WTC11 (cell line): ENCODE data around the gene CDC45.

Experiments used
- CTCF ChIP-seq: fragments of 200-600 bp; IDR thresholded peaks from 2 replicates; pipeline ENCODE4 v1.8.0; 2022; ENCODE audit warnings: antibody characterized with exemption
- TEAD4 ChIP-seq: sonication (generic); formaldehyde crosslinking; IDR thresholded peaks from 2 replicates; pipeline ENCODE4 v1.8.0; 2022; ENCODE audit warnings: mild to moderate bottlenecking, missing genetic modification reagents
- TF ChIP-seq, protein P1 (sequence below): sonication (generic); formaldehyde crosslinking; IDR thresholded peaks from 2 replicates; pipeline ENCODE4 v1.8.1; 2022; ENCODE audit warnings: low read depth, mild to moderate bottlenecking, moderate library complexity, missing genetic modification reagents, borderline replicate concordance
- TF ChIP-seq, protein P2 (sequence below): sonication (generic); formaldehyde crosslinking; conservative IDR thresholded peaks from 2 replicates; pipeline ENCODE4 v1.8.1; 2022; ENCODE audit warnings: mild to moderate bottlenecking, missing genetic modification reagents
- TF ChIP-seq, protein P3 (sequence below): sonication (generic); formaldehyde crosslinking; IDR thresholded peaks from 2 replicates; pipeline ENCODE4 v1.8.0; 2023; ENCODE audit warnings: missing genetic modification reagents

- TF ChIP-seq, protein P1, sequence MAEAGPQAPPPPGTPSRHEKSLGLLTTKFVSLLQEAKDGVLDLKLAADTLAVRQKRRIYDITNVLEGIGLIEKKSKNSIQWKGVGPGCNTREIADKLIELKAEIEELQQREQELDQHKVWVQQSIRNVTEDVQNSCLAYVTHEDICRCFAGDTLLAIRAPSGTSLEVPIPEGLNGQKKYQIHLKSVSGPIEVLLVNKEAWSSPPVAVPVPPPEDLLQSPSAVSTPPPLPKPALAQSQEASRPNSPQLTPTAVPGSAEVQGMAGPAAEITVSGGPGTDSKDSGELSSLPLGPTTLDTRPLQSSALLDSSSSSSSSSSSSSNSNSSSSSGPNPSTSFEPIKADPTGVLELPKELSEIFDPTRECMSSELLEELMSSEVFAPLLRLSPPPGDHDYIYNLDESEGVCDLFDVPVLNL (CRISPR knock-in tag): no peak
- no peak for TF ChIP-seq TEAD4
- no peak for TF ChIP-seq CTCF
- TF ChIP-seq, protein P2, sequence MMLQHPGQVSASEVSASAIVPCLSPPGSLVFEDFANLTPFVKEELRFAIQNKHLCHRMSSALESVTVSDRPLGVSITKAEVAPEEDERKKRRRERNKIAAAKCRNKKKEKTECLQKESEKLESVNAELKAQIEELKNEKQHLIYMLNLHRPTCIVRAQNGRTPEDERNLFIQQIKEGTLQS (CRISPR knock-in tag): no peak
- TF ChIP-seq, protein P3, sequence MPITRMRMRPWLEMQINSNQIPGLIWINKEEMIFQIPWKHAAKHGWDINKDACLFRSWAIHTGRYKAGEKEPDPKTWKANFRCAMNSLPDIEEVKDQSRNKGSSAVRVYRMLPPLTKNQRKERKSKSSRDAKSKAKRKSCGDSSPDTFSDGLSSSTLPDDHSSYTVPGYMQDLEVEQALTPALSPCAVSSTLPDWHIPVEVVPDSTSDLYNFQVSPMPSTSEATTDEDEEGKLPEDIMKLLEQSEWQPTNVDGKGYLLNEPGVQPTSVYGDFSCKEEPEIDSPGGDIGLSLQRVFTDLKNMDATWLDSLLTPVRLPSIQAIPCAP (CRISPR knock-in tag): no peak
These were observed 39.6 kb downstream of the CDC45 start for GRCh38 chr22:19519041-19519926.
